GM13977 (cell line): ENCODE results near the gene MACROD2.

Source experiments
- DNase-seq: peaks from one replicate; pipeline ENCODE4 v3.0.0; 2012; ENCODE audit warnings: low spot score
- CTCF ChIP-seq: IDR thresholded peaks from 2 replicates; pipeline ENCODE4 v1.5.1; 2012; ENCODE audit warnings: mild to moderate bottlenecking, control low read depth; ENCODE audit not compliant: insufficient read depth; ENCODE audit errors: extremely low read depth, missing control alignments
- in situ Hi-C: fragments of 300-500 bp; cut with MboI; formaldehyde crosslinking; loops from one replicate; pipeline ENCODE4 v1.12.0; 2022; ENCODE audit warnings: low sequenced_read_pairs, low pct_unique_long_range_greater_than_20kb, mixed read lengths, inconsistent platforms; ENCODE audit not compliant: unreplicated experiment

MACROD2 gene

DNA sequence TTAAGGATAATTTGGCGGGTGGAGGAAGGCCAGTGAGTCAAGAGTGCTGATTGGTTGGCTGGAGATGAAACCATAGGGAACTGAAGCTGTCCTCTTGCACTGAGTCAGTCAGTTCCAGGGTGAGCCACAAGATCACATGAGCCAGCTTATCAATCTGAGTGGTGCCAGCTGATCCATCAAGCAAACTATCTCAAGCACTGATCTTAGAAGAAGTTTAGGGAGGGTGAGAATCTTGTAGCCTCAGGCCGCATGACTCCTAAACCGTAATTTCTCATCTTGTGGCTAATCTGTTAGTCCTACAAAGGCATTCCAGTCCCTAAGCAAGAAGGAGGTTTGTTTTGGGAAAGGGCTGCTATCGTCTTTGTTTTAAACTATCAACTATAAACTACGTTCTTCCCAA is 1623.6 kb downstream of the MACROD2 start:
- in situ Hi-C loops, result no loop called here
- TF ChIP-seq CTCF, result no peak
- DNase-seq, result no peak

DNA sequence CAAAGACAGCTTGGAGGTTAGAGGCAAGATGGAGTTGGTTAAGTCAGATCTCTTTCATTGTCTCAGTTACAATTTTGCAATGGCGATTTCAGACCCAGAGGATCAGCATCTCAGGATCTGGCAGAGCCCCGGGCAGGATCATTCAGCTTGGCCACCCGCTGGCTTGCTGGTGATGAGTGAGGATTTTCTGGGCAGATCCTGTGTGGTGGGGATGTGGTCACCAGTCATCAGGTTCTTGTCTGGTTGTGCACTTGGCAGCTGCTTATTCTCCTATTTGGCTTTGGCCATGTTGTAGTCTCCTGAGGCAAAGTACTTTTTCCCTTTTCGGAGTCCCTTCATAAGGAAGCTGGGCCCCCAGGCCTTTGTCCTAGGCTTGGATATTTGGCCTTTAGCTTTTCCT is 1624.0 kb downstream of the MACROD2 start:
- in situ Hi-C loops, result no loop called here
- no peak for TF ChIP-seq CTCF

GRCh38 chr20:15619816-15620215 is 1624.5 kb downstream of the MACROD2 start:
- in situ Hi-C loops, result no loop called here
- no peak for DNase-seq
- TF ChIP-seq CTCF, result no peak

More for the DNA sequence above, 1624.0 kb downstream of the MACROD2 start:
- no peak for DNase-seq

DNA sequence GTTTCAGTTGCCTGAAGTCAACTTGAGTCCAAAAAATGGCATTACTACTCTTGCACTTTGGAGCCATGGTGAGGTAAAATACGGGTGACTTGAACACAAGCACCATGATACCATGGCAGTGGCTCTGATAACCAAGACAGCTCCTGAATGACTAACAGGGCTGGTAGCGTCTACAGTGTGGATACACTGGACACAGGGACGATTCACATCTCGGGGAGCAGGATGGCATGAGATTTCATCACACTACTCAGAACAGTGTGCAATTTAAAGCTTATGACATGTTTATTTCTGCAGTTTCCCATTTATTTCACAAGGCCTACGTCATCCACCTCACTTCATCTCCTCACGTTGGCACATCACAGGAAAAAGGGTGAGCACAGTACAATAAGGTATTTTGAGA is 1627.1 kb downstream of the MACROD2 start:
- no peak for TF ChIP-seq CTCF
- in situ Hi-C loops, result no loop called here
- DNase-seq, result no peak

DNA sequence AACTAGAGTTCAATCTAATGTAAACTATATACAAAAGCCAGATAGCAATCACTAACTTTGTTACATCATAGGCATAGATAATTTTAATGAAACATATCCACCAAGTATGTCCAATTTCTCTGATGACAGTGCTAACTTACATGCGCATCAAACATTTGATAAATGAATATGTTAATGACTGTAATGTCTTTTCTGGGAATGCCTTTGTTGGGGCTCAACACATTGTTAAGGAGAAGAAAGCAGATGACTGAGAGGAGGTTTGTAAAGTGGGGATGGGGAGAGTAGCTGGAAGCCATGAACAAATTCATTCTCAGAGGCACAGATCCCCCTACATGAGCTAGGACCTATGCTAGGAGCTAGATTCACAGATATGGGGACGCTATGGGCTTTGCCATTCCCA is 1627.9 kb downstream of the MACROD2 start:
- in situ Hi-C loops, result no loop called here
- no peak for DNase-seq
- no peak for TF ChIP-seq CTCF

DNA sequence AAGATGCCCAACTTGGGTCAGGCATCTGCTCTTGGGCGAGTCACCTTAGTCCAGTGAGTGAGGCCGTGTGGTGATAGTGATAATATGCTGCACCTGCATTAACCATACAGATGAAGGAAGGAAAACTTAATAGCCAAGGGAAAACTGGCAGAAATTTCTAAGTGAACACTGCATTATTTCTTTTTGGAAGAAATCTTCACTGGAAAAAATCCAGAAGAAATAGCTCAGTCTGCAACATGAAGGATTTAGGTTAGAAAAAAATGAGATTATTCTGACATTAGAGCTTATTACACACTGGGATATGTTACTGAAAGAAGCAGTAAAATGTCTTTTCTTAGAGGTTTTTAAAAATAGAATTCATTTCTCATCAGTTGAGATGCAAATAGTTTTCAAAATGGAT is 1630.7 kb downstream of the MACROD2 start:
- no peak for DNase-seq

More for the DNA sequence above, 1630.7 kb downstream of the MACROD2 start:
- TF ChIP-seq CTCF, result no peak
- in situ Hi-C loops, result no loop called here
